Duodenal mucosa (tissue), 2 donors: ENCODE results near the gene CERS6.
"Not testable (repeated sequence)": the region's sequence is repeated elsewhere in the genome, so short reads cannot be mapped to it uniquely, and the experiment has no call there.

Experiments used
- H3K27ac ChIP-seq: one replicate; pipeline ENCODE4 v1.7.0; 2013; ENCODE audit warnings: low read depth, low read length
- H3K27me3 ChIP-seq, 2 donors: one replicate each; pipeline ENCODE4 v1.7.0; 2013; ENCODE audit warnings: low read length in 2 of 2, control low read depth in 1 of 2; ENCODE audit not compliant: insufficient read depth in 2 of 2, control insufficient read depth in 1 of 2
- H3K36me3 ChIP-seq, 2 donors: one replicate each; pipeline ENCODE4 v1.7.0; 2013; ENCODE audit warnings: low read length in 2 of 2, control low read depth in 1 of 2; ENCODE audit not compliant: insufficient read depth in 2 of 2, control insufficient read depth in 1 of 2
- H3K4me1 ChIP-seq, 2 donors: one replicate each; pipeline ENCODE4 v1.7.0; 2013; ENCODE audit warnings: low read length in 2 of 2, control low read depth in 1 of 2; ENCODE audit not compliant: insufficient read depth in 2 of 2, control insufficient read depth in 1 of 2
- H3K4me3 ChIP-seq, 2 donors: one replicate each; pipeline ENCODE4 v1.7.0; 2013; ENCODE audit warnings: low read length in 2 of 2, low read depth in 1 of 2
- H3K9ac ChIP-seq, 2 donors: one replicate each; pipeline ENCODE4 v1.7.0; 2013; ENCODE audit warnings: low read length in 2 of 2, low read depth in 1 of 2
- H3K9me3 ChIP-seq, 2 donors: one replicate each; pipeline ENCODE4 v1.7.0; 2013; ENCODE audit warnings: low read length in 2 of 2, control low read depth in 1 of 2; ENCODE audit not compliant: control insufficient read depth in 1 of 2

Gene CERS6

GRCh38 chr2:168495524-168495923 lies 39.5 kb downstream of the CERS6 start:
- H3K36me3 ChIP-seq, result no peaks in the 10 kb centered on the region
- no peak overlapping the region for H3K9ac ChIP-seq
- H3K27ac ChIP-seq, result no peak overlapping the region
- peaks cover 16 to 21% of the 10 kb centered on the region in 2 donors for H3K4me1 ChIP-seq
- no peaks in the 10 kb centered on the region for H3K27me3 ChIP-seq
- H3K4me3 ChIP-seq, result no peak overlapping the region
- H3K9me3 ChIP-seq, result no peaks in the 10 kb centered on the region

GRCh38 chr2:168496906-168497305 lies 40.8 kb downstream of the CERS6 start:
- no peaks in the 10 kb centered on the region for H3K9me3 ChIP-seq
- H3K27ac ChIP-seq, result no peak overlapping the region

GRCh38 chr2:168499500-168499899 lies 43.4 kb downstream of the CERS6 start:
- Histone ChIP-seq H3K27ac (no peak overlapping the region), H3K36me3 (no peaks in the 10 kb centered on the region), H3K9ac (no peak overlapping the region), H3K9me3 (no peaks in the 10 kb centered on the region), H3K4me3 (no peak overlapping the region), H3K4me1 (peaks cover 3 to 13% of the 10 kb centered on the region in 2 donors), H3K27me3 (no peaks in the 10 kb centered on the region)

More at GRCh38 chr2:168496906-168497305, 40.8 kb downstream of the CERS6 start:
- no peak overlapping the region for H3K9ac ChIP-seq
- H3K27me3 ChIP-seq, result no peaks in the 10 kb centered on the region
- H3K4me3 ChIP-seq, result no peak overlapping the region
- H3K4me1 ChIP-seq, result peaks cover 9 to 14% of the 10 kb centered on the region in 2 donors
- no peaks in the 10 kb centered on the region for H3K36me3 ChIP-seq

GRCh38 chr2:168500516-168500915 lies 44.4 kb downstream of the CERS6 start:
- H3K4me1 ChIP-seq, result peaks cover 0 to 4% of the 10 kb centered on the region in 2 donors
- no peaks in the 10 kb centered on the region for H3K9me3 ChIP-seq
- H3K4me3 ChIP-seq, result no peak overlapping the region
- H3K9ac ChIP-seq, result no peak overlapping the region
- no peaks in the 10 kb centered on the region for H3K27me3 ChIP-seq
- H3K27ac ChIP-seq, result no peak overlapping the region
- H3K36me3 ChIP-seq, result no peaks in the 10 kb centered on the region

- H3K9ac ChIP-seq, result no peak overlapping the region
- no peaks in the 10 kb centered on the region for H3K27me3 ChIP-seq
- H3K36me3 ChIP-seq, result no peaks in the 10 kb centered on the region
- no peak overlapping the region for H3K4me3 ChIP-seq
- H3K27ac ChIP-seq, result no peak overlapping the region
- H3K4me1 ChIP-seq, result no peaks in the 10 kb centered on the region
- no peaks in the 10 kb centered on the region for H3K9me3 ChIP-seq
Observed at GRCh38 chr2:168501466-168502065, 45.5 kb downstream of the CERS6 start.

GRCh38 chr2:168502852-168503251 lies 46.8 kb downstream of the CERS6 start:
- not testable (repeated sequence) for H3K9me3 ChIP-seq, H3K27me3 ChIP-seq, H3K4me3 ChIP-seq, H3K27ac ChIP-seq, H3K36me3 ChIP-seq, H3K9ac ChIP-seq, H3K4me1 ChIP-seq

GRCh38 chr2:168503901-168504300 lies 47.8 kb downstream of the CERS6 start:
- Histone ChIP-seq H3K9ac (no peak overlapping the region), H3K27me3 (no peaks in the 10 kb centered on the region), H3K4me1 (no peaks in the 10 kb centered on the region), H3K36me3 (no peaks in the 10 kb centered on the region), H3K9me3 (no peaks in the 10 kb centered on the region), H3K27ac (no peak overlapping the region), H3K4me3 (no peak overlapping the region)

- Histone ChIP-seq H3K27me3 (no peaks in the 10 kb centered on the region), H3K9me3 (no peaks in the 10 kb centered on the region), H3K4me3 (no peak overlapping the region), H3K9ac (no peak overlapping the region), H3K36me3 (no peaks in the 10 kb centered on the region), H3K27ac (no peak overlapping the region), H3K4me1 (no peaks in the 10 kb centered on the region)
Observed at GRCh38 chr2:168504323-168504722, 48.3 kb downstream of the CERS6 start.

- Histone ChIP-seq H3K4me1 (peaks cover 0 to 11% of the 10 kb centered on the region in 2 donors), H3K4me3 (no peak overlapping the region), H3K9me3 (no peaks in the 10 kb centered on the region), H3K9ac (no peak overlapping the region), H3K36me3 (no peaks in the 10 kb centered on the region), H3K27me3 (no peaks in the 10 kb centered on the region), H3K27ac (no peak overlapping the region)
Observed at GRCh38 chr2:168510125-168510756, 54.2 kb downstream of the CERS6 start.

- H3K9ac ChIP-seq, result no peak overlapping the region
- H3K4me1 ChIP-seq, result peaks cover 0 to 25% of the 10 kb centered on the region in 2 donors
- no peak overlapping the region for H3K4me3 ChIP-seq
- H3K9me3 ChIP-seq, result no peaks in the 10 kb centered on the region
- H3K36me3 ChIP-seq, result no peaks in the 10 kb centered on the region
- no peaks in the 10 kb centered on the region for H3K27me3 ChIP-seq
- H3K27ac ChIP-seq, result no peak overlapping the region
Observed at GRCh38 chr2:168514692-168515091, 58.6 kb downstream of the CERS6 start.
